Esophagus mucosa (tissue), 1 donor: ENCODE measurements around the gene CPNE1. TPM values are rescaled to one million over a fixed set of nuclear protein-coding genes. Genes with fewer than 3 reads are reported as not detected.
"Not testable (repeated sequence)": the region's sequence is repeated elsewhere in the genome, so short reads cannot be mapped to it uniquely, and the experiment has no call there.

Experiments used
- ATAC-seq: fragments of 200-7000 bp; cut with Tn5 transposase; one replicate; pipeline ENCODE4 v1.9.1; 2020
- total RNA-seq: library from RNA; stranded (reverse); gene quantifications from one replicate; pipeline ENCODE4 v1.2.4, GENCODE V29; 2023
- donor health status: DM: yes; HTN: yes; CAD: no.

Gene CPNE1
- 130 TPM for total RNA-seq

DNA sequence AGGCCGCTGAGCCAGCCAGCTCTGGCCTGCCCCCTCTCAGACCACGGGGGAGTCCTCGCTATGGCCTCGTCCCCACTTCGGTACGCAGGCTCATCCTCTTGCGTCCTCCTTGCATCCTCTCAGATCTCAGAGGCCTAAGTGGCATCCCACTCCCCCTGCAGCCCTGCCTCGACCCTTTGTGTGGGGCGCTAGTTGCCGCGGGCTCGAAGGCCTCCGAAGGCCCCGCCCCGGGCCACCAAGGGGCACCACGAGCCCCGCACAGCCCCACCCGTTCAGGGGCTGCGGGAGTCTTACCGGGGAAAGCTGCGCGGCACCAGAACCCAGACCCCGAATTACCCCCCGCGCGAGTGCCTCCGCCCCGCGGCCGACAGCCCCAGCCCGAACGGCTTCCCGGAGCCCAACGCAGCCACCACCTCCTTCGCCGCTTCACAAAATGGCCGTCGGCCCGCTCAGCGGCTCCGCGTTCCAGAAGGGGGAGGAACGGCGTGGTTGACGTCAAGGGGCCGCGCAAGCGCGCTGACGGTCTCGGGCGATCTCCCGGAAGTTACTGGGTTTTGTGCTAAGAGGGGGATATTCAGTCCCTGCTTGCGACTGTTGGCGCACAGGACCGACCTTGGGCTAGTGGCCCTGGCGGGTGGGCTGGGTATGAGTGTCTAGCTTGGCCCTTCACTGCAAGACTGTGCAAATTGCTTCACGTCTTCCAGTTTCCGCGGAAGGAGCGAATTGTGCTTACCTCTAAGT lies at the start of gene CPNE1, which contains the start of gene RBM12:
TSS of gene CPNE1 (minus strand) at position 435 of the 741 bp plus-strand sequence. CDS start 31,977 bp downstream, outside the sequence.
TSS of gene RBM12 (minus strand) at position 435 of the 741 bp plus-strand sequence. CDS start 9,578 bp downstream, outside the sequence.
- ATAC-seq: peak; percentile 92

DNA sequence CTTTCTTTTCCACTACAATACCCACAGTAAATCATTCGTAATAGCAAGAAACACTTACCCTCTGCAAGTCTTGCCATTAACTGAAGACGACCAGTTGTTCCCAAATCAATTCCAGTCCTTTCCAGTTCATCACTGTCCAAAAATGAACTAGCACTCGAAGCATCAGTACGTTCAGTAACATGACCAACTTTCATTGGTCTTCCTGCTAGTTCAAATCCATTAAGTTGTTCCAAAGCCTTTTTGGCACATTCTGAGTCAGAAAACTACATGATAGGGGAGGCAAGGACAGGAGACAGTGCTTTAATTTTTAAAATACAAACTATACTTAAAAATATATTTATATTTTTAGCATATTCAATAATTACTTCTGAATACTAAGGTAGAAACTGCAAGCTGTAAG lies 49.4 kb upstream of the CPNE1 start:
- ATAC-seq: no peak

GRCh38 chr20:35713120-35713519 lies 48.4 kb upstream of the CPNE1 start:
- not testable (repeated sequence) for ATAC-seq

DNA sequence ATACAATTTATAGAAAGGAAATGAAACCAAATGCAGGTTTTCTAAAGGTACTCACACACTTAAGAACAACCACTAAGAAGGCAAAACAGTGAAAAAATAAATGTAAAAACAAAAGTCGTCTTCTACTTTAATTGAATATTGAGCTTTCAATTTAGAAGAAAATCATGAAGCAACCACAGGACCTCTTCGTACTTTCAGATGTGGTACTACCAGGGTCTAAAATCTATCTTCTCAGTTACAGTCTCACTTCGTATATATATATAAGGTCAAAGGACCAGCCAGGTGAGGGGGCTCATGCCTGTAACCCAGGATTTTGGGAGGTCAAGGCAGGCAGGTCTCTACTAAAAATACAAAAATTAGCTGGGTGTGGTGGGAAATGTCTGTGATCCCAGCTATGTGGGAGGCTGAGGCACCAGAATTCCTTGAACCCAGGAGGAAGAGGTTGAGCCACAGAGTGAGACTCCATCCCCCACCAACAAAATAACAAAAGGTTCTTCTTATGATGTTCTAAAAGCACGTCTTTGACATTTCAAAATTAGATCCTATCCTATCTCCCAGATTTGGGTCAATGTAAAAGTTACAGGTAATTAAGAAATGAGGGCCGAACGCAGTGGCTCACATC lies 47.0 kb upstream of the CPNE1 start:
- no peak for ATAC-seq

DNA sequence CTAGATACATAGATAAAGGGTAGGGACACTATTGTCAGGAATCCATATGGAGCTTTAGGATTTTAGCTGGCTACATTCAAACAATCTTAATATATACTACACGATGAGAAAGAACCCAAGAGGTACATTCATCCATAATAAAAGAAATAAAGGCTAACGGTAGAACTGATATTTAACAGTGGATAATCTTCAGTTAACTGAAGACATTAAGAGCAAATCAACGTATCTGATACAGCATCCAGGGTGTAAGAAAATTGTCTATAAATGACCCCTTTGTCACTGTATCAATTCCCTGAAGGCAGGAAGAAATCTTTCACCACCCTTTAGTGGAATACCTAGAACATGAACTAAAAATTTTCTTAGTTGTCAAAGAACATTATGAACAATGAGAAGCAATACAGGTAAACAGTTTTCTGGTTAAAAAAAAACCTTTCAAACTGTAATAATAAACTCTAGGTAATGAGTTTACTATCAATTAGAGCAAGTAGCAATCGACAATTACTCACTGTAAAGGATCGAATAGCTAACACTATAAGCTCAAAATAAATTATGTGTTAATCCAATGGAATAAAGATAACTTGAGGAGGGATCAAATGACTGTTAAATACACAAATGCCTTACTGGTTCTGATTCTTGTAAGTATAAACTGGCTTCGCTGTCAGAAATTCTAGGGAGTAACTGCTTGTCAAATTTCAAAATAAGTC lies 46.3 kb upstream of the CPNE1 start:
- no peak for ATAC-seq

DNA sequence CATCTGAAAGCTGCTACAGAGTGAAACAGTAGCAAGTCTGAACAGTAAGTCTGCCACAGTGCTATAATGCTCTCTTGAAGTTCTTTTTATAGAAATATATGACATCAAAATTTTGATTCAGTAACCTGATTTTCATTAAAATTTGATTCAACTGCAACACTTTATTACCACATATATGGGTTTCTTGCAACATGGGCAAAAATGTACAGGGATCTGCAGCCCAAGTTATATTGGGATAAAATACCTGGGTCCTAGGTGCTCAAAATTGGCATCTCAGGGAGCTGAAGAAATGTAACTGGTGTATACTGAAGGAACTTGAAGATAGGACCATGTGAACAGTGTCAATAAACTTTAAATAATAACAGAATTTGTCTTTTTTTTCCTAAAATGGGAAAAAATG lies 45.3 kb upstream of the CPNE1 start:
- no peak for ATAC-seq

GRCh38 chr20:35709259-35709658 lies 44.6 kb upstream of the CPNE1 start:
- no peak for ATAC-seq

- no peak for ATAC-seq
Measured at GRCh38 chr20:35708502-35708901, 43.8 kb upstream of the CPNE1 start.

GRCh38 chr20:35706591-35707529 lies 42.2 kb upstream of the CPNE1 start:
- not testable (repeated sequence) for ATAC-seq

DNA sequence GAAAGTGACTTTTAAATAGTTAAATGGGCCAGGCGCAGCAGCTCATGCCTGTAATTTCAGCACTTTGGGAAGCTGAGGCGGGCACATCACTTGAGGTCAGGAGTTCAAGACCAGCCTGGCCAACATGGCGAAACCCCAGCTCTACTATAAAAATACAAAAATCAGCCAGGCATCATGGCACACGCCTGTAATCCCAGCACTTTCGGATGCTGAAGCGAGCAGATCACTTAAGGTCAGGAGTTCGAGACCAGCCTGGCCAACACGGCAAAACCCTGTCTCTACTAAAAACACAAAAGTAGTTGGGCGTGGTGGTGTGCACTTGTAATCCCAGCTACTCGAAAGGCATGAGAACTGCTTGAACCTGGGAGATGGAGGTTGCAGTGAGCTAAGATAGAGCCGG lies 41.2 kb upstream of the CPNE1 start:
- ATAC-seq: not testable (repeated sequence)

- ATAC-seq: no peak
Measured at GRCh38 chr20:35704514-35705261, 40.0 kb upstream of the CPNE1 start.

DNA sequence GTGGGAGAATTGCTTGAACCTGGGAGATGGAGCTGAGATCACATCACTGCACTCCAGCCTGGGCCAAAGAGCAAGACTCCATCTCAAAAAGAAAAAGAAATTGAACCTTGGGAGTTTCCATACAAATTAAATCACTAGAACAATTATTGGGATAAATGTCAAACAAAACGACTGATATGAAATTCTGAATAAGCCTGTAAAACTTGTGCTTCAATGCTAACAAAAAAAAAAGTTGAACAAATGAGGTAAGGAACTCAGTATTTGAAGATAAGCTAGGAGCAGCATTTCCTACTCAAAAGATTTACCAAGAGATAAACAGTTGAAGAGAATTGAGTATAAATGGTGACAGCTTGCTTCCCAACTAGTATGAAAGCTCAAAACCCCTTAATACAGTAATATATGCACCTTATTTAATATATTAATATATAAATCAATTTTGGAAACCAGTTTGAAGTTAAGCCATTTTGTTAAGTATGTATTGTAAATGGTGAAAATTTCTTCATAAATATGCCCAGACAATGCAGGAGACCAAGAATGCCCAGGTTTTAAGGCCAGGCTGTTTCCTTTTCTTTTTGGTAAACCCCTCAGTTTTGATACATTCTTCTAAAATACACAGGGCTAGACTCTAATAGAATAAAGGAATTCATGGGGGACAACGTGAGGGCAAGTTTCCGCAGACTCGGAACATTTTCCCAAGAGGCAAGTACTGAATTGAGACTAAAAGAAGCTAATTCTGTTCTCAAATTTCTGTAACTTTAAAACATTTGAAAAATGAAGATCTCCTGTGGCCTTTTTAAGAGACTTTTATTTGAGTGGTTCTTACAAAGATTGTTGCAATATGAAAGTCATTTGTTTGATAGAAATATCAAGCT lies 38.4 kb upstream of the CPNE1 start:
- ATAC-seq: no peak

GRCh38 chr20:35702051-35702823 lies 37.5 kb upstream of the CPNE1 start:
- no peak for ATAC-seq

GRCh38 chr20:35700625-35701148 lies 36.0 kb upstream of the CPNE1 start:
- no peak for ATAC-seq

GRCh38 chr20:35699957-35700624 lies 35.4 kb upstream of the CPNE1 start:
- ATAC-seq: no peak

GRCh38 chr20:35699127-35699956 lies 34.6 kb upstream of the CPNE1 start, which contains the start of the genes NFS1 and ROMO1:
NFS1 (minus strand) TSS chr20:35699352; CDS start chr20:35699288, 64 bp downstream.
ROMO1 (plus strand) TSS chr20:35699405; CDS start chr20:35699633, 228 bp downstream.
- ATAC-seq: peak; percentile 86

DNA sequence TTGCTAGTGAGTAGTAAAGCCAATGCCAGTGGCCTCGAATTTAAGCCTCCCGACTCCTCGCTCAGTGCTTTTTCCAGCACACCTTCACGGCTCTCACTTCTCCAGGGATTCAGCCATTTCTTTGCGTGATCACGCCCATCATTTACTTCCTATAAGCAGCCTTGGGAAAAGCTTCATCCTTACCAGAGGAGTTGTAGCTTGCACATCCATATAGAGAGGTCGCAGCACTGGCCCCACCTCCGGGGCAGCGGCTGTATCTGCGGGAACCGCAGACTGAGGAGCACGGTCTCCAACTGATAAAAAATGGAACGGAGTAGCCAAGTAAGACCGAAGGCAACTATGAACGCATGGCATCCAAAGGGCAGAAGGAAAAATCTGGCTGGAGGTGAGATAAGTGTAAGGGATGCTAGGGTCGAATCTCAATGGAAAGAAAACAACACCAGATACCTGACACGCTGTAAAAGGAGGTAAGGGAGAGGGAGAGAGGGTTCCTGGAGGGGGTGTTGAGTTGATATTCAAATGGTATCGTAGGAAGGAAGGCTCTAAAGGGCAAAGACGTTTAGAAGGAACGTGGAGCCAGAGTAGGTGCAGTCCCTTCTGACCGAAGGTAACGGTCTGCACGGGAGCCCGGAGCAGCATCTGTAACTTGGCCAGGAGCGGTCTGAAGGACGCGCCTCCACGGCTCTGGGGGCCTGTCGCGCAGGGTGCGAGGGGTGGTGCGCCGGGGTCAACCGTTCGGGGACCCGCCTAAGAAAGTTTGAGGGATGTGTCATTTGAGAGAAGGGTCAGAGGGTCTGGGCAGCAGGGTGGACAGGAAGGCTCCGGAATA lies 33.8 kb upstream of the CPNE1 start:
- peak; percentile 46 for ATAC-seq
